Ascending aorta (tissue), 2 donors: ENCODE measurements around the gene PDE9A. TPM values are rescaled to one million over a fixed set of nuclear protein-coding genes. Genes with fewer than 3 reads are reported as not detected.

Experiments used
- DNase-seq, 2 donors: peaks; one replicate each; pipeline ENCODE4 v3.0.0-alpha.2; 2019; ENCODE audit warnings: low spot score in 2 of 2
- H3K27ac ChIP-seq, 2 donors: fragments of 200-600 bp; sonication (generic); one replicate each; pipeline ENCODE4 v1.5.1; 2016 to 2017; ENCODE audit warnings: mild to moderate bottlenecking in 1 of 2
- H3K27me3 ChIP-seq: fragments of 200-600 bp; sonication (generic); one replicate; pipeline ENCODE4 v1.5.1; 2017
- H3K36me3 ChIP-seq, 2 donors: fragments of 200-600 bp; sonication (generic); one replicate each; pipeline ENCODE4 v1.5.1; 2016
- H3K4me1 ChIP-seq, 2 donors: fragments of 200-600 bp; sonication (generic); one replicate each; pipeline ENCODE4 v1.5.1; 2016 to 2017; ENCODE audit warnings: mild to moderate bottlenecking in 1 of 2
- H3K4me3 ChIP-seq, 2 donors: fragments of 200-600 bp; sonication (generic); one replicate each; pipeline ENCODE4 v1.5.1; 2016 to 2017; ENCODE audit warnings: mild to moderate bottlenecking in 1 of 2
- H3K9me3 ChIP-seq, 2 donors: fragments of 200-600 bp; sonication (generic); one replicate each; pipeline ENCODE4 v1.5.1; 2016
- CTCF ChIP-seq, 3 experiments: fragments of 200-600 bp in 2 of 3; fragments of 450-650 bp in 1 of 3; sonication (generic) in 2 of 3; IDR thresholded peaks; one replicate each; pipeline ENCODE4 v1.5.1; 2016 to 2019; ENCODE audit warnings: antibody characterized with exemption in 3 of 3, mild to moderate bottlenecking in 1 of 3, moderate library complexity in 1 of 3
- intact Hi-C: fragments of 100-400 bp; cut with DNase I; formaldehyde crosslinking; loops from one replicate; pipeline ENCODE4 v1.15.1; 2023
- total RNA-seq: library from RNA; depleted of rRNA; stranded (reverse); fragments of >200 nt; gene quantifications from one replicate; pipeline ENCODE4 v1.1.0, GENCODE V29; 2016

PDE9A gene
- total RNA-seq, 1 donor from 2014 or later, result 2.2 TPM

DNA sequence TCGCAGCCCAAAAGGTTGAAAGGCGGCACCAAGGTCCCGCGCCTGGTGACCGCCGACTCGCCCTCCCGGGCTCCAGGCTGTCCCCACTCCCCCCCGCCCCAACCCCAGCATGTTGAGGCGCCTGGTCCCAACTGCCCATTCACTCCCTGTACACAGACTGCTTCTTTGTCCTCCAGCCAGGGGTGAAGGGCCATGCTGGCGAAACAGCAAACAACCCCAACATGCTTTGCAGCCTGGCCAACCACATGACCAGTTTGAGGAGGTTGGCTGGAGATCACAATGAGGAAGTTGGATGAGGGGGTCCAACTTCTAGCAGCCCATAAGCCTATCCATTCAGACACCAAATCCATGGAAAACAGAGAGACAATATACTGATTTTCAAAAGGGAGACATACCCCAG, 13.5 kb downstream of the PDE9A start:
- H3K4me1 ChIP-seq, result no peaks in the 10 kb centered on the region

GRCh38 chr21:42668298-42668992, 15.0 kb downstream of the PDE9A start:
- intact Hi-C loops, result no loop called here
- Histone ChIP-seq H3K27me3 (no peaks in the 10 kb centered on the region), H3K36me3 (no peaks in the 10 kb centered on the region), H3K4me3 (no peak overlapping the region), H3K4me1 (no peaks in the 10 kb centered on the region), H3K9me3 (no peaks in the 10 kb centered on the region), H3K27ac (no peak overlapping the region)
- no peak for TF ChIP-seq CTCF (IDR thresholded peaks at IDR 0.05)
- no peak for DNase-seq

More for the DNA sequence above, 13.5 kb downstream of the PDE9A start:
- H3K27me3 ChIP-seq, result no peaks in the 10 kb centered on the region
- no peak overlapping the region for H3K27ac ChIP-seq
- no peak overlapping the region for H3K4me3 ChIP-seq
- intact Hi-C loops, result no loop called here
- no peak for DNase-seq
- H3K9me3 ChIP-seq, result no peaks in the 10 kb centered on the region
- H3K36me3 ChIP-seq, result no peaks in the 10 kb centered on the region
- no peak for TF ChIP-seq CTCF (IDR thresholded peaks at IDR 0.05)

- no peak overlapping the region for H3K27ac ChIP-seq
- H3K36me3 ChIP-seq, result no peaks in the 10 kb centered on the region
- no peaks in the 10 kb centered on the region for H3K4me1 ChIP-seq
- H3K27me3 ChIP-seq, result no peaks in the 10 kb centered on the region
- H3K4me3 ChIP-seq, result no peak overlapping the region
- intact Hi-C loops, result no loop called here
- H3K9me3 ChIP-seq, result no peaks in the 10 kb centered on the region
- no peak for TF ChIP-seq CTCF (IDR thresholded peaks at IDR 0.05)
- no peak for DNase-seq
Measured at GRCh38 chr21:42669041-42669440, 15.6 kb downstream of the PDE9A start.

DNA sequence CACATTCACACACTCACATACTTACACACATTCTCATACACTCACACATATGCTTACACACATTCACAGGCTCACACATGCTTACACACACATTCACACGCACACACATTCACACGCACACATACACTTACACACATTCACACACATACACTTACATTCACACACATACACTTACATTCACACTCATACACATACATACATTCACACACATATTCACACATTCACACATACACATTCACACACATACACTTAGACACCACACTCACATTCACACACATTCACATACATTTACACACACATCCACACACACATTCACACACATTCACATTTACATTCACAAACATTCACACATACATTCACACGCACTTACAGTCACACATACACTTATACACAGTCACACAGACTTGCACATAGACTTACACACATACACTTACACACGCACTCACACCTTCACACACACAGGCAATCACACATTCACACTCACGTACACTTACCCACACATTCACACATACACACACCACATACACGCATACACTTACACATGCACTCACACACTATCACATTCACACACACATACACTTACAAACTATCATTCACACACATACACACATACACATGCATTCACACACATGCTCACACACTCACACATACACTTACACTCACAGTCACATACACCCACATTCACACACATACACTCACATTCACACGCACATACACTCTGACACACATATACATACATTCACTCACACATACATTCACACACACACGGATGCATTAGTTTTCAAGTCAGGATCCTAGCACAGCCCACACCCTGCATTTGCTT, 16.8 kb downstream of the PDE9A start:
- no peak overlapping the region for H3K27ac ChIP-seq
- H3K9me3 ChIP-seq, result no peaks in the 10 kb centered on the region
- no peak for DNase-seq
- H3K27me3 ChIP-seq, result no peaks in the 10 kb centered on the region
- no peak for TF ChIP-seq CTCF (IDR thresholded peaks at IDR 0.05)
- no peaks in the 10 kb centered on the region for H3K36me3 ChIP-seq
- intact Hi-C loops, result no loop called here
- H3K4me1 ChIP-seq, result no peaks in the 10 kb centered on the region
- H3K4me3 ChIP-seq, result no peak overlapping the region

- H3K36me3 ChIP-seq, result no peaks in the 10 kb centered on the region
- H3K9me3 ChIP-seq, result no peaks in the 10 kb centered on the region
- no peak overlapping the region for H3K27ac ChIP-seq
- intact Hi-C loops, result no loop called here
- no peak for DNase-seq
- TF ChIP-seq CTCF (IDR thresholded peaks at IDR 0.05), result no peak
- H3K4me3 ChIP-seq, result no peak overlapping the region
- H3K4me1 ChIP-seq, result no peaks in the 10 kb centered on the region
- no peaks in the 10 kb centered on the region for H3K27me3 ChIP-seq
Measured at GRCh38 chr21:42670884-42671283, 17.5 kb downstream of the PDE9A start.
